HG03558 (cell line): ENCODE data around the gene KRTCAP2.
"Not testable (repeated sequence)": the region's sequence is repeated elsewhere in the genome, so short reads cannot be mapped to it uniquely, and the experiment has no call there.

Experiments
- ATAC-seq: cut with Tn5 transposase; IDR thresholded peaks from one replicate; pipeline ENCODE4 v1.9.1; 2021; ENCODE audit warnings: moderate number of reproducible peaks; ENCODE audit not compliant: unreplicated experiment; ENCODE audit errors: extremely low read depth

Gene KRTCAP2

DNA sequence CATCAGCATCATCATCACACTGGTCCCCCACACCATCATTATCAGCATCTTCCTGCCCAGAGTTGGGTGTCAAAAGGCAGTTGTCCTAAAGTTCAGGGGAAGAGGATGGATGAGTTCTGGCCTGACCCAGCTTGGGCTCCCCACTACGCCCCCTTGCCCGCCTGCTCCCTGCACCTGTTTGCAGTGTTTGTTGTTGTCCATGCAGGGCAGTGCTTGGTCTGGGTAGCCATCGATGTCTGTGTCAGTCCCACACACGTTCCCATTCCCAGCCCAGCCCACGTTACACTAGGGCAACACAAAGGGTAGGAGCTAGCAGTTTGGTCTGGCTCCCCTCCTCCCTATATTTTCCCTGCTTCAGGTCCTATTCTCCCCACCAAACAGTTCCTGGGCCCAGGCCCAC is 27.8 kb upstream of the KRTCAP2 start:
- no peak for ATAC-seq

DNA sequence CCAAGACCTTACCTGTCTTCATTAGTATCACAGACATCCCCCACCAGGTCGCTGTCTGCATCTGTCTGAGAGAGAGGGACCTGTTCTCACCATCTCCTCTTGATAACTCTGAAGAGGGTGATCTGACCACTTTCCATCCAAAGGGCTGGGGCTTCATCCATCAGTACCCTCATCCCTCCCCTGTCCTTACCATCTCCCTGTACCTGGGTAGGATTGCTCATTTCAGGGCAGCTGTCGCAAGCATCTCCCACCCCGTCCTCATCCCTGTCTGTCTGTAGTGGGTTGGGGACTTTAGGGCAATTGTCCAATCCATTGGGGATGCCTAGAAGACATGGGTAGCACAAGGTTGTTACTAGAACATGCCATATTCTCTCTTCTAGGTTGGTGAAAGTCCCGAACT is 26.7 kb upstream of the KRTCAP2 start:
- ATAC-seq: no peak

GRCh38 chr1:155198547-155198906 is 25.4 kb upstream of the KRTCAP2 start:
- ATAC-seq: no peak

DNA sequence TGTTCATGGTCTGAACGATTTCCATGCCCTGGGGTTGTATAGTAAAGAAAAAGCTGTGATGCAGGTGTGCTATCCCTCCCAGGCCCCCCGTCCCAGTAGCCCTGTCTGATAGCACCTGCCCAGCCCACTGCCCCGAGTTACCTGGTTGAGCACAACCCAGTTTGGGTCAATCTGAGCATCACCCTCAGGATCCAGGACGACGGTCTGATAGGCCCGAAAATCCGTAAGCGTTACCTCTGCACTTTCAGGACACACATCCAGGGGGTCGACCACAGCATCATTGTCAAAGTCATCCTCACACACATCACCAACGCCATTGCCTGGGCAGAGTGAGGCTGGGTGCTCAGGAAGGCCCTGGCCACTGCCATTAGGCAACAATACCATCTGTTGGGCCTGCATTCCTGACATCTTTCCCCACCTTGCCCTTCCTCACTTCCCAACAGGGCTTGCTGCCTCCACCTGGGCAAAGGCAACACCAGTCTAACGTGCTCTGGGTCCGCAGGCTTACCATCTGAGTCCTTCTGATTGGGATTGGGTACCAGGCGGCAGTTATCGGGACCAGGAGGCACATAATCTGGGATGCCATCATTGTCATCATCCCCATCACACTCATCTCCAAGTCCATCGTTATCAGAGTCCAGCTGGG is 24.9 kb upstream of the KRTCAP2 start:
- no peak for ATAC-seq

GRCh38 chr1:155196893-155197638 is 24.0 kb upstream of the KRTCAP2 start:
- no peak for ATAC-seq

DNA sequence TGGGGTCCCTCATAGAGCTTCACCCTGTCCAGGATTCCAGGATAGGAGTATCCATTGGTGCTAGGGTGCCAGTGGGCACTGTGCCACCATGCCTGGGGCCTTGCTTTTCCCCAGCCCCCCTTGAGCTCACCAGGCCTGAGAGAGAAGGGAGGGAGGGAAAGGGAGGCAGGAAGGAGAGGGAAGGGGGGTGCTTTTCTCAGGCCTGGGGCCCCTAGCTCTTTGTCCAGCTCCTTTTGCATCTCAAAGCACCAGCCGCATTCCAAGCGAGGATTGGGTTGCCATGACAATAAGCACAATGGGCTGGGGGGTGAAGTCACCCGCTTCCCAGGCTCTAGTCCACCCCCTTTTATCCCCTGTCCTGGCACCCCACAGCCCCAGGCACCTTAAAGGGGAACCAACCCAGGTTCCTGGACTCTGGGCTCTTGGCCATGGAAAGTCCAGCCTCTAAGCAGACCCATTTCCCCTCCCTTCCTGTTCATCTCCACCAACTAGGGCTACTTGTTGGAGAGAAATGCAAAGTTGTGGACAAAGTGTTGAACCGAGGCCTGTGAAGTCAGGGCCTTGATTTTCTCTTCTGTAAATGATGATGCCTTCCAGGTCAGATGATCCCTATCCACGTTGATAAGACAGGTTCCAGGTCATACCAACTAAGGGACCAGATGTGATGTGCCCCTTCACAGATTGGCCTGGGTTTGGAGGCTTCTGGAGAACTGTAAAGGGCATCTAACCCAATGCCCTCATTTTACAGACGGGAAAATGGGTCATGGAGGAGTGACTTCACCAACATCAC is 23.2 kb upstream of the KRTCAP2 start:
- ATAC-seq: no peak

DNA sequence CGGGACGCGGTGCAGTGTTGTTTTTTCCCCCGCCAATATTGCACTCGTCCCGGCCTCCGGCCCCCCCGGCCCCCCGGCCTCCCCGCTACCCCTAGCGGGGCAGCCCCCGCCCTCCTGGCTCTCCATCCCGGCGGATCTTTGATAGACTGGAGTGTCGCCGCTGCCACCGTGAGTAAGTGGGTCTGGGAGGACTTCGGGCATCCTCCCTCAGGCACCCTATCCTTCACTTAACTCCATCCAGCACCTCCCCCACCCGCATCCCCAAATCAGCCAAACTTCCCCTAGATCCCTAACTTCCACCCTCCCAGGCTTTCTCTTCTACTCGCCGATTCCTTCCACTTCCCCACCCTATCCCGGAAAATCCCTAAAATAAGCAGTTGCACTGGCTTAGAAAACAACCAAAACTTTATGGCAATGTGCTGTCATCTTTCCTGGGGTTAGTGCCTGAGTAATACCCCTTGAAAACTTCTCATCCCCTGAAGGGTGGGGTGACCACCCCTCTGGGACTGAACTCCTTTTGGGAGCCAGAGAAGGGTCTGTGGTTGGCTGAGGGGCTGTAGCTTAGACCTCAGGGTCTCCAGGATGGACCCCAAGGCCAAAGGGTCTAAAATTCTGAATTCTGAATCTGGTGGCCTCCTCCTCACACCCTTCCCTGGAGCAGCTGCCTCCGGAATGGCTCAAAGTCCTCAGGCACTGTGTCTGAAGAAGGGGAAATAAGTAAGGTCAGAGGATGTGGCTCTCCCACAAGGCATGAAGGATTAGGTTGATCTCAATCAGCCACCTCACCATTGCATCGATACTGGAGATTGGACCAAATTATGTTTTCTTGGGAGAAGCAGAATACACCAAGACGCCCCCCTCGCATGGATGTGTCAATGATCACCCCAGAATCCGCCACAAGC is 22.3 kb upstream of the KRTCAP2 start:
- no peak for ATAC-seq

GRCh38 chr1:155193991-155194240 is 20.8 kb upstream of the KRTCAP2 start:
- not testable (repeated sequence) for ATAC-seq

- ATAC-seq: no peak
These were observed 20.3 kb upstream of the KRTCAP2 start for GRCh38 chr1:155193275-155193990.

GRCh38 chr1:155192346-155193274 is 19.5 kb upstream of the KRTCAP2 start:
- no peak for ATAC-seq

GRCh38 chr1:155191904-155192303 is 18.8 kb upstream of the KRTCAP2 start:
- ATAC-seq: no peak

GRCh38 chr1:155189926-155190325 is 16.8 kb upstream of the KRTCAP2 start:
- not testable (repeated sequence) for ATAC-seq

DNA sequence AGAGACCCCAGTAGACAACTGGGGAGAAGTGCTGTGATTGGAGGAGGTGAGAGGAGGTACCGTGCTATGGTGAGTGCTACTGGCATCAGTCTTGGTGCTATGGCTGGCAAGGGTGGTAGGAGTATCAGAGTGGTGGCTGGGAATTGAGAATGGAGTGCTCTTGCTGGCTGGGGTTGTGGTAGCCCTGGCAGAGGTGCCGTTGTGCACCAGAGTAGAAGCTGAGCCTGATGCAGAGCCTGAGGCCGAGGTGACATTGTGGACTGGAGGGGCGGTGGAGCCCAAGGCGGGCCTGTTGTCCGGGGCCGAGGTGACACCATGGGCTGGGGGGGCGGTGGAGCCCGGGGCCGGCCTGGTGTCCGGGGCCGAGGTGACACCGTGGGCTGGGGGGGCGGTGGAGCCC is 15.2 kb upstream of the KRTCAP2 start:
- ATAC-seq: no peak

GRCh38 chr1:155187456-155187891 is 14.4 kb upstream of the KRTCAP2 start:
- ATAC-seq: no peak

DNA sequence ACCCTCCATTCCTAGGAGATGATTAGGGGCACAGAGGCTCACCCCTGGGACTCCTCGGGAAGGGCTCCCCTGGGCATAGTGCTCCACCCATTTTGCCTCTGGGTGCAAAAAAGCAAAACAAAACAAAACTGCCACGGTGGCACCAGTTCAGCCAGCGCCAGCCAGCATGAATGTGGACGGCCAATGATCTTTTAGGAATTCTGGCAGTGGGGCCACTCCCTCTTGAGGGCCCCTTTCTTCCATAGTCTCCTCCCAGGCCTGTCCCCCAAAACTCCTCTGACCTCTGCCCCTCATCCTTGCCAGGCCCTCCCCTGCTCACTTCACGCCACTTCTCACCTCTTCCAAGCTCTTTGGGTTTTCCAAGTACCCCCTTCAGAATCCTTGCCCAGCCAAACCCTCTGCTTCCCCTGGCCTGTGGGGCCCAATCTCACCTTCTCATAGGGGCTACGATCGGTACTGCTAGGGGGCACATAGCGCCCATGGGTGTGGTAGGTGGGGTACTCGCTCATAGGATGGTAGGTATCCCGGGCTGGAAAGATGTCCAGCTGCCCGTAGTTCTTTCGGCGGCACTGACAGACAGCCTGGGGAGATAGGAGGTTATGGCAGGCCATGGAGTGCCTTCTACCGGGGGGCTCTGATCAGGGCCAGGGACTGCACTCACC is 13.8 kb upstream of the KRTCAP2 start:
- no peak for ATAC-seq

GRCh38 chr1:155186067-155186793 is 13.1 kb upstream of the KRTCAP2 start:
- no peak for ATAC-seq

DNA sequence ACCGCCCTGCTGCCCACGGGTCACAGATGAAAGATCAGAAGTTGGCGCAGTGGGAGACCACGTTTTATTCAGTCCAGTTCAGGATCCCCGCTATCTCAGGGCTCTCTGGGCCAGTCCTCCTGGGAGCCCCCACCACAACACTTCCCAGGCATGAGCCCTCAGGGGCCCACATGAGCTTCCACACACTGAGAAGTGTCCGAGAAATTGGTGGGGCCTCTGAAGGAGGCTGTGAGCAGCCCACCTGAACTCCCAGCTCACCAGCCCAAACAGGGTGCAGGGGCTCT is 12.6 kb upstream of the KRTCAP2 start:
- ATAC-seq: no peak
